ENCODE data around the gene OTOS. TPM values are rescaled to one million over a fixed set of nuclear protein-coding genes. Genes with fewer than 3 reads are reported as not detected.

The OTOS gene
- total and polyA plus RNA-seq, 9 of the 15 experiments (the other 6 are each of a cell fraction or from before 2014, with no cell fraction given) = not detected

GRCh38 chr2:240149943-240150784, 9.7 kb upstream of the OTOS start (continued):
- TF ChIP-seq, protein P1, sequence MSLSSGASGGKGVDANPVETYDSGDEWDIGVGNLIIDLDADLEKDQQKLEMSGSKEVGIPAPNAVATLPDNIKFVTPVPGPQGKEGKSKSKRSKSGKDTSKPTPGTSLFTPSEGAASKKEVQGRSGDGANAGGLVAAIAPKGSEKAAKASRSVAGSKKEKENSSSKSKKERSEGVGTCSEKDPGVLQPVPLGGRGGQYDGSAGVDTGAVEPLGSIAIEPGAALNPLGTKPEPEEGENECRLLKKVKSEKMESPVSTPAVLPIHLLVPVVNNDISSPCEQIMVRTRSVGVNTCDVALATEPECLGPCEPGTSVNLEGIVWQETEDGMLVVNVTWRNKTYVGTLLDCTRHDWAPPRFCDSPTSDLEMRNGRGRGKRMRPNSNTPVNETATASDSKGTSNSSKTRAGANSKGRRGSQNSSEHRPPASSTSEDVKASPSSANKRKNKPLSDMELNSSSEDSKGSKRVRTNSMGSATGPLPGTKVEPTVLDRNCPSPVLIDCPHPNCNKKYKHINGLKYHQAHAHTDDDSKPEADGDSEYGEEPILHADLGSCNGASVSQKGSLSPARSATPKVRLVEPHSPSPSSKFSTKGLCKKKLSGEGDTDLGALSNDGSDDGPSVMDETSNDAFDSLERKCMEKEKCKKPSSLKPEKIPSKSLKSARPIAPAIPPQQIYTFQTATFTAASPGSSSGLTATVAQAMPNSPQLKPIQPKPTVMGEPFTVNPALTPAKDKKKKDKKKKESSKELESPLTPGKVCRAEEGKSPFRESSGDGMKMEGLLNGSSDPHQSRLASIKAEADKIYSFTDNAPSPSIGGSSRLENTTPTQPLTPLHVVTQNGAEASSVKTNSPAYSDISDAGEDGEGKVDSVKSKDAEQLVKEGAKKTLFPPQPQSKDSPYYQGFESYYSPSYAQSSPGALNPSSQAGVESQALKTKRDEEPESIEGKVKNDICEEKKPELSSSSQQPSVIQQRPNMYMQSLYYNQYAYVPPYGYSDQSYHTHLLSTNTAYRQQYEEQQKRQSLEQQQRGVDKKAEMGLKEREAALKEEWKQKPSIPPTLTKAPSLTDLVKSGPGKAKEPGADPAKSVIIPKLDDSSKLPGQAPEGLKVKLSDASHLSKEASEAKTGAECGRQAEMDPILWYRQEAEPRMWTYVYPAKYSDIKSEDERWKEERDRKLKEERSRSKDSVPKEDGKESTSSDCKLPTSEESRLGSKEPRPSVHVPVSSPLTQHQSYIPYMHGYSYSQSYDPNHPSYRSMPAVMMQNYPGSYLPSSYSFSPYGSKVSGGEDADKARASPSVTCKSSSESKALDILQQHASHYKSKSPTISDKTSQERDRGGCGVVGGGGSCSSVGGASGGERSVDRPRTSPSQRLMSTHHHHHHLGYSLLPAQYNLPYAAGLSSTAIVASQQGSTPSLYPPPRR (CRISPR knock-in tag; IDR thresholded peaks at IDR 0.05; ENCODE audit: borderline replicate concordance) = no peak
- TF ChIP-seq, protein P2, sequence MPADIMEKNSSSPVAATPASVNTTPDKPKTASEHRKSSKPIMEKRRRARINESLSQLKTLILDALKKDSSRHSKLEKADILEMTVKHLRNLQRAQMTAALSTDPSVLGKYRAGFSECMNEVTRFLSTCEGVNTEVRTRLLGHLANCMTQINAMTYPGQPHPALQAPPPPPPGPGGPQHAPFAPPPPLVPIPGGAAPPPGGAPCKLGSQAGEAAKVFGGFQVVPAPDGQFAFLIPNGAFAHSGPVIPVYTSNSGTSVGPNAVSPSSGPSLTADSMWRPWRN (IDR thresholded peaks at IDR 0.05; ENCODE audit: low read depth) = no peak
- TF ChIP-seq TOE1 (IDR thresholded peaks at IDR 0.05; ENCODE audit: borderline replicate concordance) (no peak), TOE1 (CRISPR knock-in tag; IDR thresholded peaks at IDR 0.05; ENCODE audit: borderline replicate concordance, low read depth) (no peak), MYC (IDR thresholded peaks at IDR 0.05; ENCODE audit: low read depth, low read length) (no peak), MYC (CRISPR knock-in tag; IDR thresholded peaks at IDR 0.05; ENCODE audit: borderline replicate concordance, low read depth) (no peak), ZNF23 (CRISPR knock-in tag; IDR thresholded peaks at IDR 0.05) (no peak), ZNF551 (CRISPR knock-in tag; IDR thresholded peaks at IDR 0.05) (no peak), ZNF253 (CRISPR knock-in tag; conservative IDR thresholded peaks at IDR 0.05) (no peak)
- TF ChIP-seq, protein P3, sequence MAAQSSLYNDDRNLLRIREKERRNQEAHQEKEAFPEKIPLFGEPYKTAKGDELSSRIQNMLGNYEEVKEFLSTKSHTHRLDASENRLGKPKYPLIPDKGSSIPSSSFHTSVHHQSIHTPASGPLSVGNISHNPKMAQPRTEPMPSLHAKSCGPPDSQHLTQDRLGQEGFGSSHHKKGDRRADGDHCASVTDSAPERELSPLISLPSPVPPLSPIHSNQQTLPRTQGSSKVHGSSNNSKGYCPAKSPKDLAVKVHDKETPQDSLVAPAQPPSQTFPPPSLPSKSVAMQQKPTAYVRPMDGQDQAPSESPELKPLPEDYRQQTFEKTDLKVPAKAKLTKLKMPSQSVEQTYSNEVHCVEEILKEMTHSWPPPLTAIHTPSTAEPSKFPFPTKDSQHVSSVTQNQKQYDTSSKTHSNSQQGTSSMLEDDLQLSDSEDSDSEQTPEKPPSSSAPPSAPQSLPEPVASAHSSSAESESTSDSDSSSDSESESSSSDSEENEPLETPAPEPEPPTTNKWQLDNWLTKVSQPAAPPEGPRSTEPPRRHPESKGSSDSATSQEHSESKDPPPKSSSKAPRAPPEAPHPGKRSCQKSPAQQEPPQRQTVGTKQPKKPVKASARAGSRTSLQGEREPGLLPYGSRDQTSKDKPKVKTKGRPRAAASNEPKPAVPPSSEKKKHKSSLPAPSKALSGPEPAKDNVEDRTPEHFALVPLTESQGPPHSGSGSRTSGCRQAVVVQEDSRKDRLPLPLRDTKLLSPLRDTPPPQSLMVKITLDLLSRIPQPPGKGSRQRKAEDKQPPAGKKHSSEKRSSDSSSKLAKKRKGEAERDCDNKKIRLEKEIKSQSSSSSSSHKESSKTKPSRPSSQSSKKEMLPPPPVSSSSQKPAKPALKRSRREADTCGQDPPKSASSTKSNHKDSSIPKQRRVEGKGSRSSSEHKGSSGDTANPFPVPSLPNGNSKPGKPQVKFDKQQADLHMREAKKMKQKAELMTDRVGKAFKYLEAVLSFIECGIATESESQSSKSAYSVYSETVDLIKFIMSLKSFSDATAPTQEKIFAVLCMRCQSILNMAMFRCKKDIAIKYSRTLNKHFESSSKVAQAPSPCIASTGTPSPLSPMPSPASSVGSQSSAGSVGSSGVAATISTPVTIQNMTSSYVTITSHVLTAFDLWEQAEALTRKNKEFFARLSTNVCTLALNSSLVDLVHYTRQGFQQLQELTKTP (IDR thresholded peaks at IDR 0.05; ENCODE audit: low read depth in 1 of 2, partially characterized antibody in 2 of 2) = no peak
- TF ChIP-seq, protein P4, sequence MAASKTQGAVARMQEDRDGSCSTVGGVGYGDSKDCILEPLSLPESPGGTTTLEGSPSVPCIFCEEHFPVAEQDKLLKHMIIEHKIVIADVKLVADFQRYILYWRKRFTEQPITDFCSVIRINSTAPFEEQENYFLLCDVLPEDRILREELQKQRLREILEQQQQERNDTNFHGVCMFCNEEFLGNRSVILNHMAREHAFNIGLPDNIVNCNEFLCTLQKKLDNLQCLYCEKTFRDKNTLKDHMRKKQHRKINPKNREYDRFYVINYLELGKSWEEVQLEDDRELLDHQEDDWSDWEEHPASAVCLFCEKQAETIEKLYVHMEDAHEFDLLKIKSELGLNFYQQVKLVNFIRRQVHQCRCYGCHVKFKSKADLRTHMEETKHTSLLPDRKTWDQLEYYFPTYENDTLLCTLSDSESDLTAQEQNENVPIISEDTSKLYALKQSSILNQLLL (CRISPR knock-in tag; IDR thresholded peaks at IDR 0.05; ENCODE audit: borderline replicate concordance) = no peak
- TF ChIP-seq, protein P5, sequence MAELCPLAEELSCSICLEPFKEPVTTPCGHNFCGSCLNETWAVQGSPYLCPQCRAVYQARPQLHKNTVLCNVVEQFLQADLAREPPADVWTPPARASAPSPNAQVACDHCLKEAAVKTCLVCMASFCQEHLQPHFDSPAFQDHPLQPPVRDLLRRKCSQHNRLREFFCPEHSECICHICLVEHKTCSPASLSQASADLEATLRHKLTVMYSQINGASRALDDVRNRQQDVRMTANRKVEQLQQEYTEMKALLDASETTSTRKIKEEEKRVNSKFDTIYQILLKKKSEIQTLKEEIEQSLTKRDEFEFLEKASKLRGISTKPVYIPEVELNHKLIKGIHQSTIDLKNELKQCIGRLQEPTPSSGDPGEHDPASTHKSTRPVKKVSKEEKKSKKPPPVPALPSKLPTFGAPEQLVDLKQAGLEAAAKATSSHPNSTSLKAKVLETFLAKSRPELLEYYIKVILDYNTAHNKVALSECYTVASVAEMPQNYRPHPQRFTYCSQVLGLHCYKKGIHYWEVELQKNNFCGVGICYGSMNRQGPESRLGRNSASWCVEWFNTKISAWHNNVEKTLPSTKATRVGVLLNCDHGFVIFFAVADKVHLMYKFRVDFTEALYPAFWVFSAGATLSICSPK (IDR thresholded peaks at IDR 0.05; ENCODE audit: borderline replicate concordance) = no peak
